ENCODE results near the gene JPH3. TPM values are rescaled to one million over a fixed set of nuclear protein-coding genes. Genes with fewer than 3 reads are reported as not detected.

Gene JPH3
- polyA plus RNA-seq, 1 donor (not counting 4 experiments of a cell fraction or from before 2014, with no cell fraction given), result not detected

DNA sequence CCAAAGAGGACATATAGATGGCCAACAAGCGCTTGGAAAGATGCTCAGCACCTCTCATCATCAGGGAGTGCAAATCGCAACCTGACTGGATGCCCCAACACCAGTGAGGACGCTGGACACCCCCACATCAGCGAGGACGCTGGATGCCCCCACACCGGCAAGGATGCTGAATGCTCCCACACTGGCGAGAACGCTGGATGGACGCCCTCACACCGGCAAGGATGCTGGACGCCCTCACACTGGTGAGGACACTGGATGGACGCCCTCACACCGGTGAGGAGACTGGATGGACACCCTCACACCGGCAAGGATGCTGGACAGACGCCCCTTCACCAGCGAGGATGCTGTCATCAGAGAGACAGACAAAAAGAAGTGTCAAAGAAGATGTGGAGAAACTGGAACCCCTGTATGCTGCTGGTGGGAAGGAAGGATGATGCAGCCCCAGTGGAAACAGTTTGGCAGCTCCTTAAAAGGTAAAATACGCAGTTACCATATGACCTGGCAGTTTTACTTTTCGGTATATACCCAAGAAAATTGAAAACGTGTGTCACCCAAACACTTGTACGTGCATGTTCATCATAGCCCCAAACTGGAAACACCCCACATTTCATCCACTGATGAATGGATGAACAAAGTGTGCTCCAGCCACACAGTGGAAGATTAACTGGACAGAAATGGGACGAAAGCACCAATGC is 10.1 kb upstream of the JPH3 start:
- TF ChIP-seq, protein P1, sequence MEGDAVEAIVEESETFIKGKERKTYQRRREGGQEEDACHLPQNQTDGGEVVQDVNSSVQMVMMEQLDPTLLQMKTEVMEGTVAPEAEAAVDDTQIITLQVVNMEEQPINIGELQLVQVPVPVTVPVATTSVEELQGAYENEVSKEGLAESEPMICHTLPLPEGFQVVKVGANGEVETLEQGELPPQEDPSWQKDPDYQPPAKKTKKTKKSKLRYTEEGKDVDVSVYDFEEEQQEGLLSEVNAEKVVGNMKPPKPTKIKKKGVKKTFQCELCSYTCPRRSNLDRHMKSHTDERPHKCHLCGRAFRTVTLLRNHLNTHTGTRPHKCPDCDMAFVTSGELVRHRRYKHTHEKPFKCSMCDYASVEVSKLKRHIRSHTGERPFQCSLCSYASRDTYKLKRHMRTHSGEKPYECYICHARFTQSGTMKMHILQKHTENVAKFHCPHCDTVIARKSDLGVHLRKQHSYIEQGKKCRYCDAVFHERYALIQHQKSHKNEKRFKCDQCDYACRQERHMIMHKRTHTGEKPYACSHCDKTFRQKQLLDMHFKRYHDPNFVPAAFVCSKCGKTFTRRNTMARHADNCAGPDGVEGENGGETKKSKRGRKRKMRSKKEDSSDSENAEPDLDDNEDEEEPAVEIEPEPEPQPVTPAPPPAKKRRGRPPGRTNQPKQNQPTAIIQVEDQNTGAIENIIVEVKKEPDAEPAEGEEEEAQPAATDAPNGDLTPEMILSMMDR (optimal IDR thresholded peaks at IDR 0.05 in 1 of 3, IDR thresholded peaks at IDR 0.05 in 1 of 3, conservative IDR thresholded peaks at IDR 0.05 in 1 of 3; ENCODE audit: extremely low read depth in 1 of 3, insufficient read depth in 2 of 3, low read length in 3 of 3), result no peak
- no peak for TF ChIP-seq EZH2 (IDR thresholded peaks at IDR 0.05; ENCODE audit: low read length)
- H3K27me3 ChIP-seq (ENCODE audit: control insufficient read depth, extremely low read depth, insufficient read depth, low read length), result peaks cover 25% of the 10 kb centered on the region
- no peaks in the 10 kb centered on the region for H3K4me1 ChIP-seq (ENCODE audit: control insufficient read depth, extremely low read depth, insufficient read depth, low read length)
- H3K9me3 ChIP-seq (ENCODE audit: control insufficient read depth, low read depth, low read length), result no peaks in the 10 kb centered on the region
- no peaks in the 10 kb centered on the region for H3K36me3 ChIP-seq (ENCODE audit: control insufficient read depth in 2 of 2, extremely low read depth in 1 of 2, insufficient read depth in 2 of 2, low read length in 2 of 2)
- no peak for FAIRE-seq
- no peaks in the 10 kb centered on the region for H3K9me1 ChIP-seq (ENCODE audit: control insufficient read depth, extremely low read depth, insufficient read depth, low read length)
- H3K9ac ChIP-seq (ENCODE audit: control insufficient read depth, extremely low read depth, insufficient read depth, low read length), result no peak overlapping the region
- H4K20me1 ChIP-seq (ENCODE audit: control insufficient read depth, extremely low read depth, insufficient read depth, low read length), result no peaks in the 10 kb centered on the region
- H2AFZ ChIP-seq (ENCODE audit: control insufficient read depth, low read length), result no peak overlapping the region
- dilution Hi-C loops (cut with MboI; ENCODE audit: extremely low pct_ligation_motif_present, low sequenced_read_pairs), result no loop called here
- H3K4me2 ChIP-seq (ENCODE audit: control insufficient read depth, extremely low read depth, insufficient read depth, low read depth, low read length), result no peak overlapping the region
- H3K79me2 ChIP-seq (ENCODE audit: control insufficient read depth, insufficient read depth, low read length), result no peaks in the 10 kb centered on the region
- no peak for DNase-seq (ENCODE audit: low read depth, low spot score)
- H3K4me3 ChIP-seq (ENCODE audit: control insufficient read depth in 2 of 3, extremely low read depth in 1 of 3, insufficient read depth in 2 of 3, low read depth in 1 of 3, low read length in 3 of 3), result no peak overlapping the region
- H3K27ac ChIP-seq (ENCODE audit: control insufficient read depth, insufficient read depth, low read length), result no peak overlapping the region

DNA sequence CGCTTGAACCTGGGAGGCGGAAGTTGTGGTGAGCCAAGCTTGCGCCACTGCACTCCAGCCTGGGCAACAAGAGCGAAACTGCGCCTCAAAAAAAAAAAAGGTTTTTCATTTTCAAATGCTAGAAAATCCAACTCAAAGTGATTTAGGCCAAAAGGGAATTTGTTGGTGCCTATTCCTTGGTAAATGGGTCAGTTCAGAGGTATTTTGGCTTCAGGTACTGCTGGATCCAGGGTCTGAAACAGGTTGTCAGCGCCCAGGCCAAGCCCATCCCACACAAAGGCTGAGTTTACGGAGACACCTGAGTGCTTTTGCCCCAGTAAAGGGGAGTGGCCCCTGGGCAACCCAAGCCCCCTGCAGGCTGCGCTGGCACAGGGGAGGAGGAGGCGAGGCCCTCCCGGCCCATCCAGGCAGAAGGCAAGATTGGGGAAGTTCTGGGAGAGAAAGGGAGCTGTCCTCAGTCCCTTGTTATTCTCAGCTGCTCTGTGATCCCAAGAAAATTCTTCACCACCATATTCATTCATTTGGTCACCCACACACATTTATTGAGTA is 8.5 kb upstream of the JPH3 start:
- FAIRE-seq (no peak), DNase-seq (ENCODE audit: low read depth, low spot score) (no peak)
- H4K20me1 ChIP-seq (ENCODE audit: control insufficient read depth, extremely low read depth, insufficient read depth, low read length), result no peaks in the 10 kb centered on the region
- H3K9me3 ChIP-seq (ENCODE audit: control insufficient read depth, low read depth, low read length), result no peaks in the 10 kb centered on the region
- no peak overlapping the region for H2AFZ ChIP-seq (ENCODE audit: control insufficient read depth, low read length)
- no peaks in the 10 kb centered on the region for H3K9me1 ChIP-seq (ENCODE audit: control insufficient read depth, extremely low read depth, insufficient read depth, low read length)
- H3K36me3 ChIP-seq (ENCODE audit: control insufficient read depth in 2 of 2, extremely low read depth in 1 of 2, insufficient read depth in 2 of 2, low read length in 2 of 2), result no peaks in the 10 kb centered on the region
- no peak overlapping the region for H3K27ac ChIP-seq (ENCODE audit: control insufficient read depth, insufficient read depth, low read length)
- H3K4me2 ChIP-seq (ENCODE audit: control insufficient read depth, extremely low read depth, insufficient read depth, low read depth, low read length), result no peak overlapping the region
- no peak overlapping the region for H3K4me3 ChIP-seq (ENCODE audit: control insufficient read depth in 2 of 3, extremely low read depth in 1 of 3, insufficient read depth in 2 of 3, low read depth in 1 of 3, low read length in 3 of 3)
- H3K9ac ChIP-seq (ENCODE audit: control insufficient read depth, extremely low read depth, insufficient read depth, low read length), result no peak overlapping the region
- dilution Hi-C loops (cut with MboI; ENCODE audit: extremely low pct_ligation_motif_present, low sequenced_read_pairs), result no loop called here
- TF ChIP-seq, protein P1 (optimal IDR thresholded peaks at IDR 0.05 in 1 of 3, IDR thresholded peaks at IDR 0.05 in 1 of 3, conservative IDR thresholded peaks at IDR 0.05 in 1 of 3; ENCODE audit: extremely low read depth in 1 of 3, insufficient read depth in 2 of 3, low read length in 3 of 3), result no peak
- TF ChIP-seq EZH2 (IDR thresholded peaks at IDR 0.05; ENCODE audit: low read length), result no peak
- peaks cover 22% of the 10 kb centered on the region for H3K27me3 ChIP-seq (ENCODE audit: control insufficient read depth, extremely low read depth, insufficient read depth, low read length)
- no peaks in the 10 kb centered on the region for H3K4me1 ChIP-seq (ENCODE audit: control insufficient read depth, extremely low read depth, insufficient read depth, low read length)
- no peaks in the 10 kb centered on the region for H3K79me2 ChIP-seq (ENCODE audit: control insufficient read depth, insufficient read depth, low read length)
